Activated naive CD8-positive, alpha-beta T cell treated with anti-CD3 and anti-CD28 coated beads for 36 hours (primary cell): Measurements from ENCODE around the gene ATP1A3. TPM values are rescaled to one million over a fixed set of nuclear protein-coding genes. Genes with fewer than 3 reads are reported as not detected.

Experiments used
- DNase-seq: peaks from one replicate; pipeline ENCODE4 v3.0.0; 2021
- H3K27ac Mint-ChIP-seq: one replicate; pipeline ENCODE4 v1.8.0; 2022; ENCODE audit warnings: mild to moderate bottlenecking, moderate library complexity, mixed read lengths
- H3K27me3 Mint-ChIP-seq: one replicate; pipeline ENCODE4 v1.8.0; 2022; ENCODE audit warnings: mild to moderate bottlenecking, mixed read lengths
- H3K36me3 Mint-ChIP-seq: one replicate; pipeline ENCODE4 v1.8.0; 2021; ENCODE audit warnings: mild to moderate bottlenecking, mixed read lengths
- H3K4me1 Mint-ChIP-seq: one replicate; pipeline ENCODE4 v1.8.0; 2021; ENCODE audit warnings: mixed read lengths
- H3K4me3 Mint-ChIP-seq: one replicate; pipeline ENCODE4 v1.8.0; 2022; ENCODE audit warnings: mild to moderate bottlenecking, moderate library complexity, mixed read lengths
- H3K9me3 Mint-ChIP-seq: one replicate; pipeline ENCODE4 v1.8.0; 2022; ENCODE audit warnings: mixed read lengths
- total RNA-seq, 2 experiments: library from RNA; stranded (reverse); gene quantifications; one replicate each; pipeline ENCODE4 v1.2.3, GENCODE V29; 2021

ATP1A3 gene
- total RNA-seq, 2 experiments from 2014 or later, result 4.3 to 4.8 TPM

DNA sequence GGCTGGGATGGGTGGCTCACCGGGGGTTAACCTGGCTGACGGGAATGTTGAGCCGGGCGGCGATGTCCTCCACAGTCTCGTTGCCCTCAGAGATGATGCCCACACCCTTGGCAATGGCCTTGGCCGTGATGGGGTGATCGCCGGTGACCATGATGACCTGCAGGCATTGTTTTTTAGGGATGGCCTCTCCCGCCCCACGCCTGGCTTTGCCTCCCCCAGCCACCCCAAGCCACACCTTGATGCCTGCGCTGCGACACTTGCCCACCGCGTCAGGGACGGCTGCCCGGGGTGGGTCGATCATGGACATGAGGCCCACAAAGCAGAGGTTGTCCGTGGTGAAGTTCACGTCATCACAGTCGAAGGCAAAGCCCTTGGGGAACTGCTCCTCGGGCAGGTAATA is 16.1 kb downstream of the ATP1A3 start:
- H3K27ac Mint-ChIP-seq, result no peak overlapping the region
- H3K9me3 Mint-ChIP-seq, result no peaks in the 10 kb centered on the region
- no peak for DNase-seq
- peaks cover 4% of the 10 kb centered on the region for H3K36me3 Mint-ChIP-seq
- no peaks in the 10 kb centered on the region for H3K27me3 Mint-ChIP-seq
- H3K4me3 Mint-ChIP-seq, result no peak overlapping the region
- no peaks in the 10 kb centered on the region for H3K4me1 Mint-ChIP-seq

GRCh38 chr19:41974652-41975051 is 19.4 kb downstream of the ATP1A3 start:
- no peak for DNase-seq
- H3K27ac Mint-ChIP-seq, result no peak overlapping the region
- no peaks in the 10 kb centered on the region for H3K4me1 Mint-ChIP-seq
- no peaks in the 10 kb centered on the region for H3K9me3 Mint-ChIP-seq
- peaks cover 2% of the 10 kb centered on the region for H3K36me3 Mint-ChIP-seq
- no peak overlapping the region for H3K4me3 Mint-ChIP-seq
- H3K27me3 Mint-ChIP-seq, result no peaks in the 10 kb centered on the region

- H3K4me3 Mint-ChIP-seq, result no peak overlapping the region
- no peak for DNase-seq
- no peaks in the 10 kb centered on the region for H3K36me3 Mint-ChIP-seq
- H3K4me1 Mint-ChIP-seq, result no peaks in the 10 kb centered on the region
- no peak overlapping the region for H3K27ac Mint-ChIP-seq
- H3K9me3 Mint-ChIP-seq, result no peaks in the 10 kb centered on the region
- no peaks in the 10 kb centered on the region for H3K27me3 Mint-ChIP-seq
These were observed 22.7 kb downstream of the ATP1A3 start for GRCh38 chr19:41971363-41971762.

- H3K9me3 Mint-ChIP-seq, result no peaks in the 10 kb centered on the region
- DNase-seq, result no peak
- no peaks in the 10 kb centered on the region for H3K36me3 Mint-ChIP-seq
- peaks cover 4% of the 10 kb centered on the region for H3K4me1 Mint-ChIP-seq
- H3K27ac Mint-ChIP-seq, result no peak overlapping the region
- no peaks in the 10 kb centered on the region for H3K27me3 Mint-ChIP-seq
- no peak overlapping the region for H3K4me3 Mint-ChIP-seq
These were observed 24.1 kb downstream of the ATP1A3 start for GRCh38 chr19:41969772-41970458.

- H3K9me3 Mint-ChIP-seq, result no peaks in the 10 kb centered on the region
- H3K4me3 Mint-ChIP-seq, result no peak overlapping the region
- DNase-seq, result no peak
- H3K27me3 Mint-ChIP-seq, result no peaks in the 10 kb centered on the region
- H3K4me1 Mint-ChIP-seq, result peaks cover 4% of the 10 kb centered on the region
- no peaks in the 10 kb centered on the region for H3K36me3 Mint-ChIP-seq
- no peak overlapping the region for H3K27ac Mint-ChIP-seq
These were observed 25.1 kb downstream of the ATP1A3 start for GRCh38 chr19:41968751-41969595.

GRCh38 chr19:41967054-41967783 is 26.8 kb downstream of the ATP1A3 start:
- no peak for DNase-seq
- no peaks in the 10 kb centered on the region for H3K9me3 Mint-ChIP-seq
- H3K27ac Mint-ChIP-seq, result no peak overlapping the region
- no peaks in the 10 kb centered on the region for H3K27me3 Mint-ChIP-seq
- no peak overlapping the region for H3K4me3 Mint-ChIP-seq
- peaks cover 4% of the 10 kb centered on the region for H3K4me1 Mint-ChIP-seq
- no peaks in the 10 kb centered on the region for H3K36me3 Mint-ChIP-seq

DNA sequence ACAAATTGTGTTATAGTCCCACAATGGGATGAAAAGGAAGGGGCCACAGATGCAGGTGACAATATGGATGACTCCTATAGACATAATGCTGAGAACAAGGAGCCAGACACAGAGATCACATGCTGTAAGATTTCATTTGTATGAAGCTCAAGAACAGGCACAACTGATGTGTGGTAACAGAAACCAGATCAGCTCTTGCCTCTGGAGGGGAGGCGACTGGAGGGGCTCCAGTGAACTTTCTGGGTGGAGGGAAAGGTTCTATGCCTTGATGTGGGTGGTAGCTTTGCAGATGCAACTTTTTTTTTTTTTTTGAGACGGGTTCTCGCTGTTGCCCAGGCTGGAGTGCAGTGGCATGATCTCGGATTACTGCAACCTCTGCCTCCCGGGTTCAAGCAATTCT is 28.9 kb downstream of the ATP1A3 start:
- Mint-ChIP-seq H3K4me1 (peaks cover 4% of the 10 kb centered on the region), H3K4me3 (no peak overlapping the region), H3K36me3 (no peaks in the 10 kb centered on the region), H3K27ac (no peak overlapping the region), H3K9me3 (no peaks in the 10 kb centered on the region), H3K27me3 (no peaks in the 10 kb centered on the region)
- DNase-seq, result no peak

DNA sequence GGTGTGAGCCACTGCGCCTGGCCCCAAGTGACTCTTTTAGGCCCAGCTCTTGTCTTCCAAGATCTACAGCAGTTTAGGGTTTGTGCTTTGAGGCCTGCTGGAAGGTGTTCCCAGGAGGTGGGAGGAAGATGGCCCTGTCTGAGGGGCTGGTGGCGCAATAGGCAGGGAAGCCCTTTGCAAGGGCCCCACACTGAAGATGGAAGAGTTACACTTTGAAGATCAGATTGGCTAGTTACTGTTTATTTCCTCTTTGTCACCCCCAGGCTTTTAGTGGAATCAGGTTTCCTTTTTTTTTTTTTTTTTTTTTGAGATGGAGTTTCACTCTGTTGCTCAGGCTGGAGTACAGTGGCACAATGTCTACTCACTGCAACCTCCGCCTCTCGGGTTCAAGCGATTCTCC is 33.1 kb downstream of the ATP1A3 start:
- DNase-seq, result no peak
- Mint-ChIP-seq H3K27ac (no peak overlapping the region), H3K27me3 (no peaks in the 10 kb centered on the region), H3K4me3 (peak overlapping the region; percentile 37), H3K36me3 (no peaks in the 10 kb centered on the region), H3K9me3 (no peaks in the 10 kb centered on the region), H3K4me1 (peaks cover 18% of the 10 kb centered on the region)

- H3K4me1 Mint-ChIP-seq, result peaks cover 13% of the 10 kb centered on the region
- no peaks in the 10 kb centered on the region for H3K27me3 Mint-ChIP-seq
- peak; percentile 91 for DNase-seq
- no peaks in the 10 kb centered on the region for H3K36me3 Mint-ChIP-seq
- H3K4me3 Mint-ChIP-seq, result peak within 1 kb of the TSS; percentile 96
- no peaks in the 10 kb centered on the region for H3K9me3 Mint-ChIP-seq
- H3K27ac Mint-ChIP-seq, result peak within 1 kb of the TSS; percentile 88
These were observed 34.7 kb downstream of the ATP1A3 start, which contains the start of gene RABAC1 for GRCh38 chr19:41959056-41960053. RABAC1 (minus strand) TSS chr19:41959321; CDS start chr19:41959292, 29 bp downstream.

- H3K27me3 Mint-ChIP-seq, result no peaks in the 10 kb centered on the region
- H3K4me3 Mint-ChIP-seq, result peak overlapping the region; percentile 96
- H3K9me3 Mint-ChIP-seq, result no peaks in the 10 kb centered on the region
- peak overlapping the region; percentile 59 for H3K27ac Mint-ChIP-seq
- DNase-seq, result peak; percentile 84
- peaks cover 13% of the 10 kb centered on the region for H3K4me1 Mint-ChIP-seq
- no peaks in the 10 kb centered on the region for H3K36me3 Mint-ChIP-seq
These were observed 35.5 kb downstream of the ATP1A3 start for GRCh38 chr19:41958367-41959055.

DNA sequence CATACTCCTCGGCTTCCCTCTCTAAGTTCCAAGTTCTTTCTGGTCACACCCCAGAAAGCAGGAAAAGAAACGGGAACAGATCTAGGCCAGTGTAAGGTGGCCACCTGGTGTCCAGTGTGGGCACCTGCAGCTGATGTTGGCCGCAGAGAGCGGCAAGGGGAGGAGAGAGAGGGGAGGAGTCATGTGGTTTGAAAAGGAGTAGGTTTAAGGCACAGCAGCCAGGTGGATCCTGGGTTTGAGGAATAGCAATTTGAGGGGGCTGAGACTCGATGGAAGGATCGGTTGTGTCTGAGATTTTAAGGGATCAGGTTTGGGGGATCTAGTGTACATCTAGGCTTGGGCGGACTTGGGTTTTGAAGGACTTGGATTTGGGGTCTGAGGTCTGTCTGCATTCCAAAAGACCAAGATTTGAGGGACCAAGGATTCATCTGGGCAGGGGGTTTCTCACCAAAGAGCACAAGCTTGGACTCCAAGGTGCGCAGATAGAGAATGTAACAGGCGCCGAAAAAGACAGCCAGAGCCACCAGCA is 36.1 kb downstream of the ATP1A3 start:
- Mint-ChIP-seq H3K4me1 (peaks cover 13% of the 10 kb centered on the region), H3K27me3 (no peaks in the 10 kb centered on the region), H3K36me3 (no peaks in the 10 kb centered on the region), H3K27ac (peak overlapping the region; percentile 59), H3K4me3 (peak overlapping the region; percentile 96), H3K9me3 (no peaks in the 10 kb centered on the region)
- peak; percentile 49 for DNase-seq

DNA sequence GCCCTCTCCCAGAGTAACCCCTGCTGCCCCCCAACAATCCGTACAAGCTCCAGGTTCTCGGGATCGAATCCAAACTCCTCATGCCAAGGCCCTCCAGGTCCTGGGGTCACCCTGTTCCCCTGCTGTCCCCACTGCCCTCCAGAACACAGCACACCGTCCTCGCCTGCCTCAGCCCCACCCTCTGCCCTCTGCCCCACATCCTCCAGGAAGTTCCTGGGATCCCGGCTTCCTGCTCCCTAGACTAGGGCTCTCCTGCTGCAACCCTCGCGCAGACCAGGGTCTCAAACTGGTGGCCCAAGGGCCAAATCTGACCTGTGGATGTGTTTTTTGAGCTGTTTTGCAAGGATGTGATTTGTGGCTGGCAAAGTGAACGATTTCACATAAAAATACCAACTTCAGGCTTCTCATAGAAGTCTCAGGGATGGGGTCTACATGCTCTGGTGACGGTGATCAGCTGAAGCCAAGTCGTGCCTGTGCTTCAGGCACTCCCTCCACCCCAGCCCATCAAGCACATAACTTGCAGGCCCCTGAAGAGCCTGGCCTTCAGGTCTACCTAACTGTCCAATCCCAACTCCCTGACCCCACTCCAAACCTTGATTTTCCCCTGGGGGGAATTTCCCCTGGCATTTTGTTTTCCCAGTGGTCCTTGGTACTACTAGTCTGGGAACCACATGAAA is 36.7 kb downstream of the ATP1A3 start:
- H3K9me3 Mint-ChIP-seq, result no peaks in the 10 kb centered on the region
- no peak overlapping the region for H3K4me3 Mint-ChIP-seq
- no peaks in the 10 kb centered on the region for H3K27me3 Mint-ChIP-seq
- H3K4me1 Mint-ChIP-seq, result peaks cover 13% of the 10 kb centered on the region
- no peak for DNase-seq
- H3K27ac Mint-ChIP-seq, result peak overlapping the region; percentile 59
- H3K36me3 Mint-ChIP-seq, result no peaks in the 10 kb centered on the region

GRCh38 chr19:41956621-41957020 is 37.4 kb downstream of the ATP1A3 start:
- H3K4me1 Mint-ChIP-seq, result peaks cover 16% of the 10 kb centered on the region
- DNase-seq, result no peak
- H3K27me3 Mint-ChIP-seq, result no peaks in the 10 kb centered on the region
- H3K4me3 Mint-ChIP-seq, result no peak overlapping the region
- H3K36me3 Mint-ChIP-seq, result no peaks in the 10 kb centered on the region
- peak overlapping the region; percentile 10 for H3K27ac Mint-ChIP-seq
- H3K9me3 Mint-ChIP-seq, result no peaks in the 10 kb centered on the region
